ENCODE measurements around the gene AGAP9.
"Not testable (repeated sequence)": the region's sequence is repeated elsewhere in the genome, so short reads cannot be mapped to it uniquely, and the experiment has no call there.

DNA sequence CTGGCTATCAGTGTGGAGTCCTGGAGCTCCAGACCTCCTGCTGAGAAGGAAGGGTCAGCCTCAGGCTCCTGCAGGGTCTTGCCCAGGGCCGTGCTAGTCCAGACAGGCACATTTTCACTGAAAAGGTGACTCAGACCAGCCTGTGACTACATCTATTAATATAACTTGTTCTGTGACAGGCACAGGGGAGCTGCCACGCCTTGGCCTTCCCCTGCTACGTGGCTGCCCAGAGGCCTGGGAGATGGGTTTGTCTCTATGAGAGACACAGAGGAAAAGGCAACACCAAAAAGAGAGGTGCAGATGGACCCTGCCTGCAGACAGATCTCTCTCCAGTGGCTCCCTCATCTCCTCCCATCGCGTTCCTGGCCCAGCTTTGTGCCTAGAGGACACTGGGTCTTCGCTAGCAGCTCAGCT, 41.7 kb downstream of the AGAP9 start:
- TF ChIP-seq RAD21 (IDR thresholded peaks at IDR 0.05 in 1 of 2, conservative IDR thresholded peaks at IDR 0.05 in 1 of 2; ENCODE audit: low read depth in 2 of 2, low read length in 2 of 2); POLR2AphosphoS5 (IDR thresholded peaks at IDR 0.05; ENCODE audit: low read depth, low read length); CTCF (IDR thresholded peaks at IDR 0.05; ENCODE audit: control extremely low read depth in 1 of 3, insufficient read depth in 1 of 3, low read depth in 1 of 3, low read length in 3 of 3); POLR2A (IDR thresholded peaks at IDR 0.05; ENCODE audit: control extremely low read depth in 1 of 2, low read depth in 2 of 2, low read length in 2 of 2); BRCA1 (IDR thresholded peaks at IDR 0.05; ENCODE audit: low read depth, low read length); EZH2 (IDR thresholded peaks at IDR 0.05; ENCODE audit: low read depth, low read length, severe bottlenecking); MAFK (IDR thresholded peaks at IDR 0.05; ENCODE audit: low read depth, low read length): not testable (repeated sequence)
